Measurements from ENCODE around the gene TSSK3.
"Not testable (repeated sequence)": the region's sequence is repeated elsewhere in the genome, so short reads cannot be mapped to it uniquely, and the experiment has no call there.

TSSK3 gene

GRCh38 chr1:32394141-32394889, 32.0 kb downstream of the TSSK3 start, which contains the start of gene BSDC1:
Gene BSDC1 (minus strand): TSS chr1:32394441. CDS start chr1:32394414, 27 bp downstream.
- Histone ChIP-seq H3K79me2 (ENCODE audit: control insufficient read depth, insufficient read depth, low read length, poor library complexity) (peaks cover 5% of the 10 kb centered on the region), H3K4me3 (ENCODE audit: low read depth, low read length) (peak within 1 kb of the TSS; percentile 94)
- WGBS (ENCODE audit: extremely low coverage, insufficient coverage, insufficient read length) = no CpG with 5 or more reads among the region's 48 CpGs

GRCh38 chr1:32394890-32395432, 32.6 kb downstream of the TSSK3 start:
- no CpG with 5 or more reads among the region's 14 CpGs for WGBS (ENCODE audit: extremely low coverage, insufficient coverage, insufficient read length)
- peak overlapping the region; percentile 79 for H3K4me2 ChIP-seq (ENCODE audit: low read length)
- peaks cover 4 to 5% of the 10 kb centered on the region in 2 experiments for H3K4me1 ChIP-seq (ENCODE audit: control insufficient read depth in 1 of 2, insufficient read depth in 2 of 2, low read length in 2 of 2)
- peak overlapping the region; percentile 36 for H2BK5ac ChIP-seq (ENCODE audit: low read depth, low read length, poor library complexity)
- H2AFZ ChIP-seq (ENCODE audit: insufficient read depth, low read length, poor library complexity) = peak overlapping the region; percentile 2
- H3K18ac ChIP-seq (ENCODE audit: low read length) = no peak overlapping the region
- peak overlapping the region; percentile 38 for H4K91ac ChIP-seq (ENCODE audit: low read depth, low read length)
- peaks cover 6% of the 10 kb centered on the region for H3K79me1 ChIP-seq (ENCODE audit: low read length)
- H4K12ac ChIP-seq (ENCODE audit: low read depth, low read length) = no peak overlapping the region
- H4K8ac ChIP-seq (ENCODE audit: low read depth, low read length) = peak overlapping the region; percentile 39
- H3K4me3 ChIP-seq (ENCODE audit: low read depth, low read length) = peak overlapping the region; percentile 71
- no peak overlapping the region for H2AK5ac ChIP-seq (ENCODE audit: low read length)
- peak overlapping the region; percentile 81 for H3K9ac ChIP-seq (ENCODE audit: low read length)
- H3K79me2 ChIP-seq (ENCODE audit: control insufficient read depth, insufficient read depth, low read length, poor library complexity) = peaks cover 5% of the 10 kb centered on the region
- H3K14ac ChIP-seq (ENCODE audit: low read length) = peak overlapping the region; percentile 56
- no peak overlapping the region for H3K23ac ChIP-seq (ENCODE audit: low read length)
- H3K9me3 ChIP-seq (ENCODE audit: insufficient read depth, low read depth, low read length) = peaks cover 3% of the 10 kb centered on the region
- H3K27ac ChIP-seq (ENCODE audit: low read depth, low read length) = peak overlapping the region; percentile 75
- peak overlapping the region; percentile 14 for H2BK120ac ChIP-seq (ENCODE audit: insufficient read depth, low read length, poor library complexity)
- H3K4ac ChIP-seq (ENCODE audit: low read depth, low read length) = no peak overlapping the region
- no peak for DNase-seq
- H3K36me3 ChIP-seq (ENCODE audit: control insufficient read depth in 1 of 2, insufficient read depth in 2 of 2, low read length in 2 of 2) = peaks cover 4 to 13% of the 10 kb centered on the region in 2 experiments
- H3K27me3 ChIP-seq (ENCODE audit: insufficient read depth, low read length) = no peaks in the 10 kb centered on the region
- H2BK12ac ChIP-seq (ENCODE audit: low read length) = no peak overlapping the region

More at GRCh38 chr1:32394141-32394889, 32.0 kb downstream of the TSSK3 start, which contains the start of gene BSDC1:
- Histone ChIP-seq H3K4ac (ENCODE audit: low read depth, low read length) (peak within 1 kb of the TSS; percentile 88), H3K18ac (ENCODE audit: low read length) (peak within 1 kb of the TSS; percentile 95), H3K36me3 (ENCODE audit: control insufficient read depth in 1 of 2, insufficient read depth in 2 of 2, low read length in 2 of 2) (peaks cover 9 to 17% of the 10 kb centered on the region in 2 experiments), H3K4me2 (ENCODE audit: low read length) (peak within 1 kb of the TSS; percentile 79), H3K14ac (ENCODE audit: low read length) (peak within 1 kb of the TSS; percentile 87), H2BK5ac (ENCODE audit: low read depth, low read length, poor library complexity) (peak within 1 kb of the TSS; percentile 71), H4K91ac (ENCODE audit: low read depth, low read length) (peak within 1 kb of the TSS; percentile 80), H3K27ac (ENCODE audit: low read depth, low read length) (peak within 1 kb of the TSS; percentile 75), H3K79me1 (ENCODE audit: low read length) (peaks cover 6% of the 10 kb centered on the region), H2AK5ac (ENCODE audit: low read length) (peak within 1 kb of the TSS; percentile 80), H3K23ac (ENCODE audit: low read length) (no peak within 1 kb of the TSS), H2BK120ac (ENCODE audit: insufficient read depth, low read length, poor library complexity) (peak within 1 kb of the TSS; percentile 40), H3K27me3 (ENCODE audit: insufficient read depth, low read length) (no peaks in the 10 kb centered on the region), H2BK12ac (ENCODE audit: low read length) (no peak within 1 kb of the TSS), H3K9ac (ENCODE audit: low read length) (peak within 1 kb of the TSS; percentile 81), H3K4me1 (ENCODE audit: control insufficient read depth in 1 of 2, insufficient read depth in 2 of 2, low read length in 2 of 2) (peaks cover 4 to 5% of the 10 kb centered on the region in 2 experiments), H2AFZ (ENCODE audit: insufficient read depth, low read length, poor library complexity) (peak within 1 kb of the TSS; percentile 71), H3K9me3 (ENCODE audit: insufficient read depth, low read depth, low read length) (peaks cover 3% of the 10 kb centered on the region), H4K12ac (ENCODE audit: low read depth, low read length) (peak within 1 kb of the TSS; percentile 67), H4K8ac (ENCODE audit: low read depth, low read length) (peak within 1 kb of the TSS; percentile 90)
- peak; percentile 98 to 99 for DNase-seq

- no CpG with 5 or more reads among the region's 5 CpGs for WGBS (ENCODE audit: extremely low coverage, insufficient coverage, insufficient read length)
Observed at GRCh38 chr1:32396524-32396923, 34.2 kb downstream of the TSSK3 start.

GRCh38 chr1:32398401-32398800, 36.1 kb downstream of the TSSK3 start:
- no peak for DNase-seq
- H3K18ac ChIP-seq (ENCODE audit: low read length) = no peak overlapping the region
- no peak overlapping the region for H2BK12ac ChIP-seq (ENCODE audit: low read length)
- no peak overlapping the region for H2BK120ac ChIP-seq (ENCODE audit: insufficient read depth, low read length, poor library complexity)
- no peak overlapping the region for H3K4me3 ChIP-seq (ENCODE audit: low read depth, low read length)
- no peak overlapping the region for H3K4me2 ChIP-seq (ENCODE audit: low read length)
- no peak overlapping the region for H3K4ac ChIP-seq (ENCODE audit: low read depth, low read length)
- no peak overlapping the region for H3K14ac ChIP-seq (ENCODE audit: low read length)
- no peak overlapping the region for H4K8ac ChIP-seq (ENCODE audit: low read depth, low read length)
- H3K36me3 ChIP-seq (ENCODE audit: control insufficient read depth in 1 of 2, insufficient read depth in 2 of 2, low read length in 2 of 2) = no peaks in the 10 kb centered on the region
- no peak overlapping the region for H3K23ac ChIP-seq (ENCODE audit: low read length)
- no peak overlapping the region for H2AFZ ChIP-seq (ENCODE audit: insufficient read depth, low read length, poor library complexity)
- peaks cover 3% of the 10 kb centered on the region for H3K9me3 ChIP-seq (ENCODE audit: insufficient read depth, low read depth, low read length)
- H2BK5ac ChIP-seq (ENCODE audit: low read depth, low read length, poor library complexity) = no peak overlapping the region
- no peak overlapping the region for H3K9ac ChIP-seq (ENCODE audit: low read length)
- H2AK5ac ChIP-seq (ENCODE audit: low read length) = no peak overlapping the region
- H3K27me3 ChIP-seq (ENCODE audit: insufficient read depth, low read length) = no peaks in the 10 kb centered on the region
- H4K91ac ChIP-seq (ENCODE audit: low read depth, low read length) = no peak overlapping the region
- H3K27ac ChIP-seq (ENCODE audit: low read depth, low read length) = no peak overlapping the region
- H3K79me1 ChIP-seq (ENCODE audit: low read length) = peaks cover 9% of the 10 kb centered on the region
- WGBS (ENCODE audit: extremely low coverage, insufficient coverage, insufficient read length) = no CpG with 5 or more reads among the region's 2 CpGs
- H4K12ac ChIP-seq (ENCODE audit: low read depth, low read length) = no peak overlapping the region
- peaks cover 5% of the 10 kb centered on the region for H3K79me2 ChIP-seq (ENCODE audit: control insufficient read depth, insufficient read depth, low read length, poor library complexity)
- peaks cover under 1% of the 10 kb centered on the region in 2 experiments for H3K4me1 ChIP-seq (ENCODE audit: control insufficient read depth in 1 of 2, insufficient read depth in 2 of 2, low read length in 2 of 2)

More at GRCh38 chr1:32396524-32396923, 34.2 kb downstream of the TSSK3 start:
- not testable (repeated sequence) for H4K8ac ChIP-seq (ENCODE audit: low read depth, low read length); H3K27ac ChIP-seq (ENCODE audit: low read depth, low read length); H2BK5ac ChIP-seq (ENCODE audit: low read depth, low read length, poor library complexity); H3K9me3 ChIP-seq (ENCODE audit: insufficient read depth, low read depth, low read length); H4K91ac ChIP-seq (ENCODE audit: low read depth, low read length); H2AFZ ChIP-seq (ENCODE audit: insufficient read depth, low read length, poor library complexity); H3K79me2 ChIP-seq (ENCODE audit: control insufficient read depth, insufficient read depth, low read length, poor library complexity); H3K4ac ChIP-seq (ENCODE audit: low read depth, low read length); H3K23ac ChIP-seq (ENCODE audit: low read length); H3K4me2 ChIP-seq (ENCODE audit: low read length); H2BK12ac ChIP-seq (ENCODE audit: low read length); H3K4me1 ChIP-seq (ENCODE audit: control insufficient read depth in 1 of 2, insufficient read depth in 2 of 2, low read length in 2 of 2); H3K36me3 ChIP-seq (ENCODE audit: control insufficient read depth in 1 of 2, insufficient read depth in 2 of 2, low read length in 2 of 2); H3K14ac ChIP-seq (ENCODE audit: low read length); DNase-seq; H3K4me3 ChIP-seq (ENCODE audit: low read depth, low read length); H3K18ac ChIP-seq (ENCODE audit: low read length); H3K79me1 ChIP-seq (ENCODE audit: low read length); H3K9ac ChIP-seq (ENCODE audit: low read length); H2AK5ac ChIP-seq (ENCODE audit: low read length); H2BK120ac ChIP-seq (ENCODE audit: insufficient read depth, low read length, poor library complexity); H3K27me3 ChIP-seq (ENCODE audit: insufficient read depth, low read length); H4K12ac ChIP-seq (ENCODE audit: low read depth, low read length)

Data from trophoblast cell (in vitro differentiated cells and primary cell).